SU-DHL-6 (cell line): ENCODE results near the gene MARF1.
"Not testable (repeated sequence)": the region's sequence is repeated elsewhere in the genome, so short reads cannot be mapped to it uniquely, and the experiment has no call there.

Experiments used
- EZH2phosphoT487 ChIP-seq: fragments of 200-600 bp; sonication (generic), shearing (Covaris generic); conservative IDR thresholded peaks from 2 replicates; pipeline ENCODE4 v1.6.1; 2018; ENCODE audit warnings: mild to moderate bottlenecking, antibody characterized with exemption, low read length, moderate library complexity, mixed read lengths
- TF ChIP-seq, protein P1 (sequence below): fragments of 200-600 bp; sonication (generic); IDR thresholded peaks from one replicate; pipeline ENCODE4 v1.5.1; 2017; ENCODE audit warnings: antibody characterized with exemption, mild to moderate bottlenecking, low read length, moderate library complexity; ENCODE audit not compliant: insufficient read depth, poor library complexity, severe bottlenecking

GRCh38 chr16:15646557-15647293 is 3.8 kb upstream of the MARF1 start:
- TF ChIP-seq, protein P1, sequence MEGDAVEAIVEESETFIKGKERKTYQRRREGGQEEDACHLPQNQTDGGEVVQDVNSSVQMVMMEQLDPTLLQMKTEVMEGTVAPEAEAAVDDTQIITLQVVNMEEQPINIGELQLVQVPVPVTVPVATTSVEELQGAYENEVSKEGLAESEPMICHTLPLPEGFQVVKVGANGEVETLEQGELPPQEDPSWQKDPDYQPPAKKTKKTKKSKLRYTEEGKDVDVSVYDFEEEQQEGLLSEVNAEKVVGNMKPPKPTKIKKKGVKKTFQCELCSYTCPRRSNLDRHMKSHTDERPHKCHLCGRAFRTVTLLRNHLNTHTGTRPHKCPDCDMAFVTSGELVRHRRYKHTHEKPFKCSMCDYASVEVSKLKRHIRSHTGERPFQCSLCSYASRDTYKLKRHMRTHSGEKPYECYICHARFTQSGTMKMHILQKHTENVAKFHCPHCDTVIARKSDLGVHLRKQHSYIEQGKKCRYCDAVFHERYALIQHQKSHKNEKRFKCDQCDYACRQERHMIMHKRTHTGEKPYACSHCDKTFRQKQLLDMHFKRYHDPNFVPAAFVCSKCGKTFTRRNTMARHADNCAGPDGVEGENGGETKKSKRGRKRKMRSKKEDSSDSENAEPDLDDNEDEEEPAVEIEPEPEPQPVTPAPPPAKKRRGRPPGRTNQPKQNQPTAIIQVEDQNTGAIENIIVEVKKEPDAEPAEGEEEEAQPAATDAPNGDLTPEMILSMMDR = not testable (repeated sequence)
- not testable (repeated sequence) for TF ChIP-seq EZH2phosphoT487
